Measurements from ENCODE around the gene CASK.

The CASK gene

DNA sequence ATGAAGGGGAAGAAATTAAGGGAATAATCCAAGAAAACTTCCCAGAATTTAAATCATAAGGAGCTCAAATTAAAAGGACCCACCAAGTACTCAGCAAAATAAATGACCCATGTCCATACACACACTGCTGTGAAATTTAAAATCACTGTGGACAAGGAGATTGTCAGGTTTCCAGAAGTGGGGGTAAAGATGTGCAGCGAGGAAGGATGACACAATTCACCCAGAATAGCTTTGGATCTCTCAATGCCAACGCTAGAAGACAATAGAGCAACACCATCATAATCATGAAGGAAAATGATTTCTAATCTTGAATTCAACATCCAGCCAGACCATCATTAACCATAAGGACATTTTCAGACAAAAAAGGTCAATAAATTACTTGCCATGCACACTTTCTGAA, 65.7 kb downstream of the CASK start:
- in situ Hi-C loops (cut with MboI; ENCODE audit: low sequenced_read_pairs) = no loop called here

DNA sequence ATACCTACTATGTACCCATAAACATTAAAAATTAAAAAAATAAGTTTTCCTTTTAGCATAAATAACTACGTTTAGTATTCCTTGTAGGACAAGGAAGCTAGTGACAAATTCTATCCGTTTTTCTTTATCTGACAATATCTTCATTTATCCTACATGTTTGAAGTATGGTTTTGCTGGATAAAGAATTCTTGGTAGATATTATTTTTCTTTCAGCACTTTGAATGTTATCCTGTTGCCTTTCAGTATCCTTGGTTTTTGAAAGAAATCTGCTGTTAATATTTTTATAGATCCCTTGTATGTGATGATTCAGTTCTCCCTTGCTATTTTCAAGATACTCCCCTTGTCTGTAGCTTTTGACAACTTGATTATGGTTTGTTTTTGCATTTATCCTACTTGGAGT, 76.6 kb downstream of the CASK start:
- in situ Hi-C loops (cut with MboI; ENCODE audit: low sequenced_read_pairs) = no loop called here

DNA sequence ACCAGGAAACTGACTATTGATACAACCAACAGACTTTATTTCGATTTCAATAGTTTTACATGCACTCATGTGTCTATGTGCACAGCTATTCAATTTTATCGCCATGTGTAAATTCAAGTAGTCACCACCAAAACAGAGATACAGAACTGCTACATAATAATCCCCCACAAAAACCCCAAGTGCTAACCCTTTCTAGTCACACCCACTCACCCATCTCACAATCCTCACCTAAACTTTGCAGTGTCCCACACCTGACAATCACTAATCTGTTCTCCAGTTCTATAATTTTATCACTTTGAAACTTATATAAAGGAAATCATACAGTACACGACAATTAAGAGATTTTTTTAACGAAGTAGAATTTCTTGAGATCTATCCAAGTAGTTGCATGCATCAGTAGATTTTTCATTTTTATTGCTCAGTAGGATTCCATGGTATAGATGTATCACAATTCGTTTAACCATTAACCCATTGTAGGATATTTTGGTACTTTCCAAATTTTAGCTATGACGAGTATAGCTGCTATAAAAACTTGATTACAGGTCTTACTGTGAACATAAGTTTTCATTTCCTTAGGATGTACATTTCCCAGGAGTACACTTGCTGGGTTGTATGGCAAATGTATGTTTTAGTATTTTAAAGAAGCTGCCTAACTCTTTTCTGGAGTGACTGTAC, 85.9 kb downstream of the CASK start:
- in situ Hi-C loops (cut with MboI; ENCODE audit: low sequenced_read_pairs) = no loop called here

DNA sequence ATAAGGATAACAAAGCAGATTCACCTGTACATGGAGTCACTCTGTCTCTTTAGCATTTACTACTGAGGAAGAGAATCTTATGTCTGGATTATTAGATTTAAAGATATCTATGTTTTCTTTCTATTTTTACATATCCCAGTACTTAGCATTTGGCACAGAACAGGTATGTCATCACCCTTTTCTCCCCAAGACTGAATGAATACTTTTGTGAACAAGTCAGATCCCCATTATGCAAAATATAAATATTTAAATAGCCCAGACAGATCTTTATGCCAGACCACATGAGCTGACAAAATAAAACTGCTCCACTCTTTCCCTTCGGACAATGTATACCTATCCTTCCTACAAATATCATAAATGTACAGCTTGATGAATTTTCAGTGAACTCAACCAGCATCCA, 94.5 kb downstream of the CASK start:
- in situ Hi-C loops (cut with MboI; ENCODE audit: low sequenced_read_pairs) = no loop called here

GRCh38 chrX:41827886-41828285, 95.5 kb downstream of the CASK start:
- in situ Hi-C loops (cut with MboI; ENCODE audit: low sequenced_read_pairs) = no loop called here

DNA sequence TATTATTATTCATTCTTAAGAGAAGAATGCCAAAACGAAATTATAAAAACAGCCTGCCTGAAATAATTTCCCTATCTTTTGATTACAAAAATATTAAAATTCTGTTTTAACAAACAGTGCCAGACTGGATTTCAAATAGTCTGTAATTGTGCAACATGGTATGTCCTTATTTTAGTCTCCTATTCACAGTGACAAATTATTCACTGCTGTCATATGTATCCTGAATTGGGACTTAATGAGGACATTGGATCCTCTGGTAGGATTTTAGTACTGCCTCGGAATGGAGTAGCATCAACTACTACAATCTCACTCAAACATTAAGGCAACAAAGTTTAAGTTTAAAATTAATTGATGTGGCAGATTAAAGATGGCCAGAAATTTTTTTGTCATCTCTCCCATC, 97.6 kb downstream of the CASK start:
- in situ Hi-C loops (cut with MboI; ENCODE audit: low sequenced_read_pairs) = no loop called here

DNA sequence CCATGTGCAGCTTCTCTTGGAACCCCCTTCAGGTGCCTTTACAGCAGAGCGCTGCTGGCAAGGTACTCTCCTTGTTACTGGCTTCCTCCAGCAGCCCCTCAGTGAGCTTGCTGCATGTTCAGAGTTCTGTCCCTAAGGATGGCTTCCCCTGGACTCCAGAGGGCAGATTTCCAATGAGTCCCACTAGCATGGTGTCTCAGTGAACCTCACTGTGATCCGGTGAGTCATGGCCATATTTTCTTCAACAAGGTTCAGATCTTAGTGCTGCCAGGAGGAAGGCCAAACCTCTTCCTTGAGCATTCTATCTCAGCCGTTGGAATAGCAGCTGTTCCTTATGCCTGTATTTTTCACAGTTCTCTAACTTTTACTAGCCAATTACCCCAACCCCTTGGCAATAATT, 98.8 kb downstream of the CASK start:
- in situ Hi-C loops (cut with MboI; ENCODE audit: low sequenced_read_pairs) = no loop called here

GRCh38 chrX:41823402-41823801, 100.0 kb downstream of the CASK start:
- in situ Hi-C loops (cut with MboI; ENCODE audit: low sequenced_read_pairs) = no loop called here

DNA sequence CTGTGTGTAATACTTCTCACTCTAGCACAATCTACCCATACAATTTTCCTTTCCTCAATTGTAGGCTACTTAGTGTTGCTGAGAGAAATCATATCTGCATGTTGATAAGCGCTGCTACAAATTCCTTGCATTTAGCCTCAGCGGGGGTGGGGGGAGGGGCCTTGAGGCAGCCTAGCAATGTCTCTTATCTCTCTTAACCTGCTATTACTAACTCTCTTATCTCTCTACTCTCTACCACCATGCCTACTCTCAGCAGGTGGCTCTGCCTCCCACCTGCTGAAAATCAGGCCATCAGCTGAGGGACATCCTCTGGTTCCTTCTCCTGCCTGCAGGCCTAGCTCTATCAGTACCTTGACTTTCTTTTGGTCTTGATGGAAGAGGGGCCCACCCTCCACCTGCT, 100.5 kb downstream of the CASK start:
- in situ Hi-C loops (cut with MboI; ENCODE audit: low sequenced_read_pairs) = no loop called here

GRCh38 chrX:41808047-41808446, 115.3 kb downstream of the CASK start:
- in situ Hi-C loops (cut with MboI; ENCODE audit: low sequenced_read_pairs) = no loop called here

- in situ Hi-C loops (cut with MboI; ENCODE audit: low sequenced_read_pairs) = no loop called here
Measured at GRCh38 chrX:41802958-41803357, 120.4 kb downstream of the CASK start.

DNA sequence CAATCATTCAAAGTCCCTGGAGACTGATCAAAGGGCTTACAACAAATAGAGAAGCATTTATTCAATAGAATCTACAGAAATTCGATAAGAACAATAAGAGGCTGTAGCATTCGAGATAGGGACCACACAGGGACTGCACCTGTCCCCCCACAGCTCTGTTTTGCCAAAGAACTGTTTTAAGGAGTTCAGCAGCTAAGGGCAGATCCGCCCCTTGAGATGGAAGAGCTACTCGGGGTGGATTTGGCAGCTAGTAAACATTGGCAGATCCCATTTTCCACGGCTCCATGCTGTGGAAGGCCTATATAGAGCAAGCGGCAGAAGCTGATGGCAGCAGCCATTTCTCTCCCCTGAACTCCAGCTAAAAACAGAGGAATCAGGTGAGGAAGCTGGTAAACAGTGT, 123.7 kb downstream of the CASK start:
- in situ Hi-C loops (cut with MboI; ENCODE audit: low sequenced_read_pairs) = loop anchor here (25.0 kb wide), 3 partner anchors 88 to 1963 kb away; no protein-coding TSS in a partner anchor

GRCh38 chrX:41796577-41796976, 126.8 kb downstream of the CASK start:
- in situ Hi-C loops (cut with MboI; ENCODE audit: low sequenced_read_pairs) = loop anchor here (25.0 kb wide), 3 partner anchors 91 to 1966 kb away; no protein-coding TSS in a partner anchor

GRCh38 chrX:41796046-41796445, 127.3 kb downstream of the CASK start:
- in situ Hi-C loops (cut with MboI; ENCODE audit: low sequenced_read_pairs) = loop anchor here (25.0 kb wide), 3 partner anchors 91 to 1966 kb away; no protein-coding TSS in a partner anchor

DNA sequence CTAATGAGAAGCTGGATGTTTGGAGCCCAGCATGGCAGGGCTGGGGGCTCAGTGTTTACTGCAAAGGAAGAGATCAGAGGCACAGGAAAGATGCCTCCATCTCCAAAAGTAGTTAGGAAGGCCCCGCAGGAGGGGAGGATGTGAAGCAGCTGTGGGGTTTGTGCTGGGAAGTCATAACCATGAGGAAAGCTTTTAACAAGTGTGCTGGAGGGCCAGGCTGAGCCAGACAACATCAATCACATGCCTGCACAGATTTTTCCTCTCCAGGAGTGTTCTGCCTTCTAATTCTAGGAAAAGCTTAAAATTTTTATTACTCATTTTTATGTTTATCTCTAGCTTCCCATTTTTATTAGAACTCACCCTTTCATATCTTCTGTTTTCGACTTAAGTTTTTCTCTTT, 134.0 kb downstream of the CASK start:
- in situ Hi-C loops (cut with MboI; ENCODE audit: low sequenced_read_pairs) = loop anchor here (25.0 kb wide), 3 partner anchors 98 to 1973 kb away; no protein-coding TSS in a partner anchor

- in situ Hi-C loops (cut with MboI; ENCODE audit: low sequenced_read_pairs) = loop anchor here (25.0 kb wide), 3 partner anchors 102 to 1977 kb away; no protein-coding TSS in a partner anchor
Measured at GRCh38 chrX:41785685-41786084, 137.7 kb downstream of the CASK start.

DNA sequence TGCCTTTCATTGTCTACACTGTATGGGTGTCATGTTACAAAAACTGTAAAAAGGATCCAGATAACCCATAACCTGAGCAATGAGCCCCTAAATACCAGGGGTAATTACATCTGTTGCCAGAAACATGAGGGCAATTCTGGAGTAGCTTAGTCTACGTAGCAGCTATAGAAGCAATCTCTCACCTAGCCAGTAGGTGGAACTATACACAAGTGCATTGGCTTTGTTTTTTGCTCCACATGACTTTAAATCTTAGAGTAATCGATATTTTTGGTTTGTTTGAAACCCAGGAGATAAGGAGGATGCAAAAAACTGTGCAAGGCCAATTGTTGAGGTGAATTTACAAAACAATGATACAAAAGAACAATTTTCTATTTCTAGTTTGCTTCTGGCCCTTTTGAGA, 141.9 kb downstream of the CASK start:
- in situ Hi-C loops (cut with MboI; ENCODE audit: low sequenced_read_pairs) = loop anchor here (25.0 kb wide), 3 partner anchors 106 to 1981 kb away; no protein-coding TSS in a partner anchor

DNA sequence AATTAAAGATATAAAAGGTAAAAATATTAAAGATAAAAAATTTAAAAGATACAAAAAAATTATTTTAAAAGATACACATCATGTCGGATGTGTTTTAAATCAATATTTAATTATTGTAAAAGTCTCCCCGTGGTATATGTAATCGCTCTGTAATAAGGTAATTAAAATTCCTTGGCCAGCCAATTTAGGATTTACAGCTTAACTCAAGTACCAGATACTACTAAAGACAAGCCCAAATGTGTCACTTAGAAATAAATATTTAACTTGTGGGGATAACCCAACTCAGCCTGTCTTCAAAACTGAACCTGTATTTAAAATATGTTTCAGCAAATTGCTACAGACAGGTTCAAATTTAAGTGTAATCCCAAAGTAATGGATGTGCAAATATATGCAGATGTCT, 143.4 kb downstream of the CASK start:
- in situ Hi-C loops (cut with MboI; ENCODE audit: low sequenced_read_pairs) = loop anchor here (25.0 kb wide), 3 partner anchors 107 to 1982 kb away; no protein-coding TSS in a partner anchor

DNA sequence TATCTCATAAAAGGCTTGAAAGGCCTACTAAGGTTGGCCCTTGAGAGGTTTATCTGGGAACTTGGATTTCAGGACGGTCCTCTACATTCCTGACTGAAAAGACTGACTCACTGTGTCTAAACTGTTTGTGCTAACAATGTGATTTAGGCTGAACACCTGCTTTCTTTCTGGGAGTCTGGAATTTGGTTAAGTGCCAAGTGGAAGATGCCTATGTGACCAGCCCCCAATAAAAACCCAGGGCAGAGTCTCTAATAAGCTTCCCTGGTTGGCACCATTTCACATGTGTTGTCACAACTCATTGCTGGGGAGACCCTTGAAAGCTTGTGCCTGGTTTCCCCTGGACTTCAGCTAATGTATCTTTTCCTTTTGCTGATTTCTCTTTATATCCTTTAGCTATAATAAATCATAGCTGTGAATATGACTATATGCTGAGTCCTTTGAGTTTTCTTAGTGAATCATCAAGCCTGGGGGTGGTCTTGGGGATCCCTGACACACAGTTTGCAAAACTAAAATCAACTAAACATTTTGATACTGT, 144.3 kb downstream of the CASK start:
- in situ Hi-C loops (cut with MboI; ENCODE audit: low sequenced_read_pairs) = loop anchor here (25.0 kb wide), 3 partner anchors 108 to 1983 kb away; no protein-coding TSS in a partner anchor

- in situ Hi-C loops (cut with MboI; ENCODE audit: low sequenced_read_pairs) = no loop called here
Measured at GRCh38 chrX:41761702-41762101, 161.7 kb downstream of the CASK start.

GRCh38 chrX:41761169-41761568, 162.2 kb downstream of the CASK start:
- in situ Hi-C loops (cut with MboI; ENCODE audit: low sequenced_read_pairs) = no loop called here

DNA sequence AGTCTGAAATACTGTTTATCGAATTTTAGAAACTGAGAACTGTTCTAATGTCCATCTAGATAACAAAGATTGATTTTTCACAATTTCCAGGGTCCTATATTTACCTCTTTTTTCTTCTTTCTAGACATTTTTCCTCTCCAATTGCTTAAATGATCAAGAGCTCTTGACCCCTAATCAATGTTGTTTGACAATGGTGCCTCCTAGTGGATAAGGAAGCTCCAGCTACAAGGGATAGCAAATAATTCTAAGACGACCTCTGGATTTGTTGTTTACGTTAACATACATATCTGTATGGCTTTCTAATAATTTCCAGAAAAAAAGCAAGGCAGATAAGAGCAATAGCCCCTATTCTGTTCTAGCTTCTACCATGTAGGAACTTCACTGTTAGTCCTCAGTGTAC, 163.5 kb downstream of the CASK start:
- in situ Hi-C loops (cut with MboI; ENCODE audit: low sequenced_read_pairs) = loop anchor here (10.0 kb wide), 1 partner anchor 205 kb away; no protein-coding TSS in a partner anchor
